ENCODE data around the gene TGFB2. TPM values are rescaled to one million over a fixed set of nuclear protein-coding genes. Genes with fewer than 3 reads are reported as not detected.

TGFB2 gene
- total RNA-seq, 2 donors from 2014 or later: 0.27 to 4.6 TPM

- H3K4me1 ChIP-seq: no peaks in the 10 kb centered on the region
- no peak overlapping the region for H3K27ac ChIP-seq
- TF ChIP-seq, protein P1, sequence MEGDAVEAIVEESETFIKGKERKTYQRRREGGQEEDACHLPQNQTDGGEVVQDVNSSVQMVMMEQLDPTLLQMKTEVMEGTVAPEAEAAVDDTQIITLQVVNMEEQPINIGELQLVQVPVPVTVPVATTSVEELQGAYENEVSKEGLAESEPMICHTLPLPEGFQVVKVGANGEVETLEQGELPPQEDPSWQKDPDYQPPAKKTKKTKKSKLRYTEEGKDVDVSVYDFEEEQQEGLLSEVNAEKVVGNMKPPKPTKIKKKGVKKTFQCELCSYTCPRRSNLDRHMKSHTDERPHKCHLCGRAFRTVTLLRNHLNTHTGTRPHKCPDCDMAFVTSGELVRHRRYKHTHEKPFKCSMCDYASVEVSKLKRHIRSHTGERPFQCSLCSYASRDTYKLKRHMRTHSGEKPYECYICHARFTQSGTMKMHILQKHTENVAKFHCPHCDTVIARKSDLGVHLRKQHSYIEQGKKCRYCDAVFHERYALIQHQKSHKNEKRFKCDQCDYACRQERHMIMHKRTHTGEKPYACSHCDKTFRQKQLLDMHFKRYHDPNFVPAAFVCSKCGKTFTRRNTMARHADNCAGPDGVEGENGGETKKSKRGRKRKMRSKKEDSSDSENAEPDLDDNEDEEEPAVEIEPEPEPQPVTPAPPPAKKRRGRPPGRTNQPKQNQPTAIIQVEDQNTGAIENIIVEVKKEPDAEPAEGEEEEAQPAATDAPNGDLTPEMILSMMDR (IDR thresholded peaks at IDR 0.05): no peak
- H3K4me3 ChIP-seq: no peak overlapping the region
- intact Hi-C loops (cut with DNase I): no loop called here
- no peaks in the 10 kb centered on the region for H3K36me3 ChIP-seq
- no peaks in the 10 kb centered on the region for H3K27me3 ChIP-seq
- DNase-seq: no peak
- H3K9ac ChIP-seq (ENCODE audit: low read depth in 2 of 2, low read length in 2 of 2): no peak overlapping the region
- no peaks in the 10 kb centered on the region for H3K9me3 ChIP-seq
Observed at GRCh38 chr1:218426343-218426657, 81.2 kb downstream of the TGFB2 start.

- no peak overlapping the region for H3K27ac ChIP-seq
- H3K27me3 ChIP-seq: no peaks in the 10 kb centered on the region
- TF ChIP-seq, protein P1 (IDR thresholded peaks at IDR 0.05): no peak
- no peaks in the 10 kb centered on the region for H3K4me1 ChIP-seq
- no peaks in the 10 kb centered on the region for H3K9me3 ChIP-seq
- no peak for DNase-seq
- intact Hi-C loops (cut with DNase I): no loop called here
- no peak overlapping the region for H3K9ac ChIP-seq (ENCODE audit: low read depth in 2 of 2, low read length in 2 of 2)
- no peaks in the 10 kb centered on the region for H3K36me3 ChIP-seq
- no peak overlapping the region for H3K4me3 ChIP-seq
Observed at GRCh38 chr1:218429301-218429700, 84.2 kb downstream of the TGFB2 start.

DNA sequence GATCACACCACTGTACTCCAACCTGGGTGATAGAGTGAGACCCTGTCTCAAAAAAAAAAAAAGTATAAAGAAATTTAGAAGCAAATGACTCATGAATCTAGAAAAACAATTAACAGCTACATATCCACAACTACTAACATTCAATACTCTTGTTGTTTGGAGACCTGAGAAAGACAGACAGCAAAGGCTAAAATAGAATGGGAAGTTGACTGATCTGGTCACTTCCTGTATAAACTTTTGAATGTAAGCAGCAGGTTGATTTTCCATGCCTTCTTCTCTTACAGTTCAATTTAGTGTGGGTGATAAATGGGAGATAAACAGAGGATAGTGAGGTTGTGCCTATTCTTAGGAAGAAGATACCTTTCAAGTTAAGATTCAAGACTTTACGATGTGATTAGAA, 85.2 kb downstream of the TGFB2 start:
- H3K27me3 ChIP-seq: no peaks in the 10 kb centered on the region
- no peak for DNase-seq
- no peaks in the 10 kb centered on the region for H3K36me3 ChIP-seq
- no peak overlapping the region for H3K9ac ChIP-seq (ENCODE audit: low read depth in 2 of 2, low read length in 2 of 2)
- TF ChIP-seq, protein P1 (IDR thresholded peaks at IDR 0.05): no peak
- no peaks in the 10 kb centered on the region for H3K4me1 ChIP-seq
- H3K9me3 ChIP-seq: no peaks in the 10 kb centered on the region
- H3K4me3 ChIP-seq: no peak overlapping the region
- H3K27ac ChIP-seq: no peak overlapping the region
- intact Hi-C loops (cut with DNase I): no loop called here

GRCh38 chr1:218430822-218431221, 85.7 kb downstream of the TGFB2 start:
- intact Hi-C loops (cut with DNase I): no loop called here
- DNase-seq: no peak

DNA sequence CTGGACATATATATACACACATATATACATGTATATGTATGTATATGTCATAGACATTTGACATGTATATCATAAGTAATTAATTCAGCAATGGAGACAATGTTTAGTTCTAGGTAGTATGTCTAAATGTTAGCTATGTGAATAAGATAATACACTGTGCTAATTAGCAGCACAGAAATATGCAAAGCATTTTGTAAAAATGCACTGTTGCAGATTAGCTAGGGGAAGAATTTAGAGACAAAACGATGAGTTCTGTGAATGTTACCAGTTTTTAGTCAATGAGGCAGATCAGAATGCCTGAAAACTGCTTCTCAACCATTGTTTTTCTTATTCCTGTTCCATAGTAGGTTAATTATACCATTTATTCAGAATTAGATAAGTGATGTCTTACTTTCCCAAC, 86.3 kb downstream of the TGFB2 start:
- H3K9ac ChIP-seq (ENCODE audit: low read depth in 2 of 2, low read length in 2 of 2): no peak overlapping the region
- H3K27me3 ChIP-seq: no peaks in the 10 kb centered on the region
- DNase-seq: no peak
- H3K36me3 ChIP-seq: no peaks in the 10 kb centered on the region
- no peak overlapping the region for H3K27ac ChIP-seq
- no peaks in the 10 kb centered on the region for H3K9me3 ChIP-seq
- H3K4me3 ChIP-seq: no peak overlapping the region
- no peaks in the 10 kb centered on the region for H3K4me1 ChIP-seq
- TF ChIP-seq, protein P1 (IDR thresholded peaks at IDR 0.05): no peak
- intact Hi-C loops (cut with DNase I): no loop called here

More at GRCh38 chr1:218430822-218431221, 85.7 kb downstream of the TGFB2 start:
- H3K9me3 ChIP-seq: no peaks in the 10 kb centered on the region
- no peak overlapping the region for H3K27ac ChIP-seq
- no peaks in the 10 kb centered on the region for H3K36me3 ChIP-seq
- no peak overlapping the region for H3K4me3 ChIP-seq
- H3K27me3 ChIP-seq: no peaks in the 10 kb centered on the region
- TF ChIP-seq, protein P1 (IDR thresholded peaks at IDR 0.05): no peak
- H3K9ac ChIP-seq (ENCODE audit: low read depth in 2 of 2, low read length in 2 of 2): no peak overlapping the region
- no peaks in the 10 kb centered on the region for H3K4me1 ChIP-seq

GRCh38 chr1:218433744-218434143, 88.6 kb downstream of the TGFB2 start:
- Histone ChIP-seq H3K9ac (ENCODE audit: low read depth in 2 of 2, low read length in 2 of 2) (no peak overlapping the region), H3K4me1 (no peaks in the 10 kb centered on the region), H3K4me3 (no peak overlapping the region), H3K27me3 (no peaks in the 10 kb centered on the region), H3K36me3 (no peaks in the 10 kb centered on the region), H3K27ac (no peak overlapping the region), H3K9me3 (no peaks in the 10 kb centered on the region)
- TF ChIP-seq, protein P1 (IDR thresholded peaks at IDR 0.05): no peak
- DNase-seq: no peak
- intact Hi-C loops (cut with DNase I): no loop called here

Data from colonic mucosa (tissue), 4 donors.